GM12878 (cell line): ENCODE measurements around the gene PRKCB. TPM values are rescaled to one million over a fixed set of nuclear protein-coding genes. Genes with fewer than 3 reads are reported as not detected.

Source experiments
- ATAC-seq: fragments of 200-7000 bp; cut with Tn5 transposase; 3 replicates; pipeline ENCODE4 v1.9.1; 2020; ENCODE audit warnings: mild to moderate bottlenecking, moderate library complexity
- BruUV-seq: library from RNA; stranded (reverse); fragments of 400-500 nt; replicated peaks from 2 replicates; lab custom pipeline; 2021; lab: Mats Ljungman, UMichigan
- CTCF ChIA-PET: fragments of 300-600 bp; sonication (Branson Sonifier 250); formaldehyde crosslinking; extraction: SDS; loops from one replicate; lab custom pipeline; 2021; ENCODE audit warnings: inconsistent platforms; lab: Yijun Ruan, JAX
- POLR2A ChIA-PET: fragments of 350-600 bp; formaldehyde crosslinking; extraction: SDS; loops from one replicate; lab custom pipeline; 2021; ENCODE audit warnings: inconsistent platforms; lab: Charles Lee
- RAD21 ChIA-PET: fragments of 300-600 bp; sonication (Branson Sonifier 250); formaldehyde crosslinking; loops from one replicate; lab custom pipeline; 2023; ENCODE audit warnings: antibody characterized with exemption; ENCODE audit not compliant: unreplicated experiment; lab: Charles Lee
- SMC1A ChIA-PET: fragments of 300-600 bp; sonication (Branson Sonifier 250); formaldehyde crosslinking; loops from one replicate; lab custom pipeline; 2023; ENCODE audit not compliant: unreplicated experiment, uncharacterized antibody; lab: Charles Lee
- DNase-seq: peaks from one replicate; pipeline ENCODE4 v3.0.0-alpha.2; 2011; ENCODE audit warnings: low read depth, low spot score
- FAIRE-seq: peaks from 3 replicates; lab custom pipeline; 2011; peaks lifted over from hg19 to GRCh38; lab: Jason Lieb, UNC
- H2AFZ ChIP-seq: 2 replicates; pipeline ENCODE4 v1.6.0; 2011; ENCODE audit warnings: low read depth, low read length, control low read depth; ENCODE audit not compliant: control insufficient read depth
- H3K27ac ChIP-seq: 2 replicates; pipeline ENCODE4 v1.5.1; 2011; ENCODE audit warnings: control low read depth; ENCODE audit not compliant: control insufficient read depth, insufficient read depth
- H3K27me3 ChIP-seq, 2 experiments: replicated peaks in 1 of 2; 2 replicates each; pipeline versions ENCODE4 v1.6.0 to v1.6.1; 2011; ENCODE audit warnings: low read length in 1 of 2; ENCODE audit not compliant: control insufficient read depth in 2 of 2, insufficient read depth in 2 of 2
- H3K36me3 ChIP-seq, 2 experiments: 2 replicates each; pipeline ENCODE4 v1.5.1; 2011; ENCODE audit warnings: low read length in 1 of 2; ENCODE audit not compliant: control insufficient read depth in 2 of 2, insufficient read depth in 2 of 2
- H3K4me1 ChIP-seq: 2 replicates; pipeline ENCODE4 v1.6.1; 2011; ENCODE audit warnings: mild to moderate bottlenecking, low read length, moderate library complexity, mixed read lengths; ENCODE audit not compliant: control insufficient read depth, insufficient read depth
- H3K4me2 ChIP-seq: 2 replicates; pipeline ENCODE4 v1.6.0; 2011; ENCODE audit warnings: control low read depth; ENCODE audit not compliant: control insufficient read depth, insufficient read depth
- H3K4me3 ChIP-seq: fragments of 200-600 bp; sonication (generic); 2 replicates; pipeline ENCODE4 v1.5.1; 2016
- H3K79me2 ChIP-seq: 2 replicates; pipeline ENCODE4 v1.6.0; 2011; ENCODE audit warnings: low read length; ENCODE audit not compliant: control insufficient read depth, insufficient read depth
- H3K9ac ChIP-seq: 2 replicates; pipeline ENCODE4 v1.8.0; 2011; ENCODE audit warnings: low read length, control low read depth, mixed read lengths; ENCODE audit not compliant: control insufficient read depth, insufficient read depth
- H3K9me3 ChIP-seq: replicated peaks from 3 replicates; pipeline ENCODE4 v1.5.1; 2011; ENCODE audit warnings: mild to moderate bottlenecking, low read length; ENCODE audit not compliant: control insufficient read depth, insufficient read depth
- H4K20me1 ChIP-seq: 2 replicates; pipeline ENCODE4 v1.6.0; 2011; ENCODE audit not compliant: control insufficient read depth, insufficient read depth
- ELK1 ChIP-seq: IDR thresholded peaks from 2 replicates; pipeline ENCODE4 v1.6.1; 2012; ENCODE audit warnings: low read depth, low read length, improper control_type of control experiment
- SIN3A ChIP-seq: IDR thresholded peaks from 2 replicates; pipeline ENCODE4 v1.6.1; 2012; ENCODE audit warnings: low read depth, low read length, improper control_type of control experiment
- SMAD5 ChIP-seq: IDR thresholded peaks from 2 replicates; pipeline ENCODE4 v1.6.1; 2016; ENCODE audit warnings: antibody characterized with exemption, low read depth
- WGBS: methylation state at CpG from one replicate; pipeline ENCODE4 v1.1.6; 2016; ENCODE audit warnings: low lambda C conversion rate; ENCODE audit not compliant: insufficient replicate concordance, insufficient coverage; ENCODE audit errors: missing lambda C conversion rate; 5-methylcytosine and 5-hydroxymethylcytosine counted together
- in situ Hi-C: fragments of 300-500 bp; cut with MboI; formaldehyde crosslinking; loops from 9 replicates; pipeline ENCODE4 v1.14.3; 2018; ENCODE audit warnings: mixed read lengths
- intact Hi-C: fragments of 100-400 bp; cut with micrococcal nuclease; formaldehyde crosslinking; loops from one replicate; pipeline ENCODE4 v1.14.2; 2022; ENCODE audit not compliant: unreplicated experiment
- polyA plus RNA-seq, 11 experiments: library from polyadenylated mRNA; depleted of rRNA in 4 of 11; unstranded in 6 of 11; stranded (reverse) in 5 of 11; fragments of >200 nt; fragmentation: Nextera tagmentation in 4 of 11; fragmentation: Illumina TruSeq in 1 of 11; extraction: Ambion mirVana in 4 of 11; extraction: Trizol in 1 of 11; gene quantifications; 1 replicate in 1 of 11; 2 replicates in 10 of 11; pipeline versions ENCODE4 v1.2.1 to v1.2.3, GENCODE V29; 2011 to 2016; ENCODE audit warnings: inconsistent platforms in 2 of 11, missing spikeins in 2 of 11, low read depth in 1 of 11
- total RNA-seq, 4 experiments: library from RNA; depleted of rRNA in 3 of 4; stranded (reverse); fragments of >200 nt in 3 of 4; fragmentation: Illumina TruSeq in 1 of 4; extraction: Trizol in 1 of 4; gene quantifications; 2 replicates each; pipeline versions ENCODE4 v1.2.1 to v1.2.3, GENCODE V29; 2013 to 2021
- TF ChIP-seq, protein P1 (sequence below): IDR thresholded peaks from 2 replicates; pipeline ENCODE4 v1.6.1; 2012; ENCODE audit warnings: mild to moderate bottlenecking, low read depth, low read length
- TF ChIP-seq, protein P2 (sequence below): fragments of 450-650 bp; conservative IDR thresholded peaks from 2 replicates; pipeline ENCODE4 v1.6.1; 2017; ENCODE audit warnings: mild to moderate bottlenecking, moderate library complexity
- TF ChIP-seq, protein P3 (sequence below): fragments of 450-650 bp; IDR thresholded peaks from 2 replicates; pipeline ENCODE4 v1.6.1; 2016; ENCODE audit warnings: mild to moderate bottlenecking, moderate library complexity, borderline replicate concordance

Gene PRKCB
- total and polyA plus RNA-seq, 10 of the 15 experiments (the other 5 are each of a cell fraction or from before 2014, with no cell fraction given): 21.4 to 158 (median 97.3) TPM

DNA sequence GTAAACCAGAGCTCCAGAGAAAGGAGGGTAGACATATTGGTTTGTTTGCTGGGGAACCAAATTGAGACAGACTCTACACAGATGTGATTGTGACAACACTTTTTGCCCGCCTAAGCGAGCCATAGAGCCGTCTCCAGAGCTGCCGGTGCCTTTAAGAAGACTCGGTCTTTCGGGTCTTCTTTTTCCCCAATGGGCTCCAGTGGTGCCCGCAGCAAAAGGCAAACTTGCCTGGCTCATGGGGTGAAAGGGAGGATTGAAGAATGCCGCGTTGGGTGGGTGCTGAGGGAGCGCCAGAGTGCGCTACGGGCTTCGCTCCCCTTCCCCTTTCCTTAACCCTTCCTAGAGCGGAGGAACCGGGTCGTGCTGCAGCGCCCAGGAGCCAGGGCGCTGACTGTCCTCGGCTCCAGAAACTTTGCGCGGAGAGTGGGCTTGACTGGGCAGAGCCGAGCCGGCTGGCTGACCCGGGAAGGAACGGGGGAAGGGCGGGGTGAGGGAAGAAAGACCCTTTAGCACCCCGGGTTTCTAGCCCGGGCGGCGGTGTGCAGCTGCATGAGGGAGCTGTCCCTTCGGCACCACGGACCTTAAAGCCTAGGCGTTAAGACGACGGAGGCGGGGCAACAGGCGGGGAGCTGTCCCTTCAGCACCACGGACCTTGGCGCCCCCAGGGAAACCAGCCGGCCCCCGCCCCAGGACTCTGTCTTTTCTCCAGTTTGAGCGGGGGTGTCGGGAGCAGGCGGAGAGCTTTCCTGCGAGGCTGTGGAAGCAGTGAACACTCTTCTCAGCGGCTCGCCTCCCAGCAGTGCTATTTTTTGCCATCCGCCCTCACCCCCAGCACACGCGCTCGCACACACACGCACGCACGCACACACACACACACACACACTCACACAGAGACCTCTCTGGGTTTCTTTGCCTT is 419.9 kb downstream of the PRKCB start, which contains the start of gene CACNG3:
Gene CACNG3 (plus strand): TSS at position 880 of the 916 bp plus-strand sequence. CDS start 420 bp downstream, outside the sequence.
- Histone ChIP-seq H3K79me2 (no peaks in the 10 kb centered on the region), H3K4me3 (no peak within 1 kb of the TSS), H4K20me1 (no peaks in the 10 kb centered on the region), H3K27me3 (peaks cover 0 to 5% of the 10 kb centered on the region in 2 experiments; a peak in 3 of 4 replicates), H3K4me2 (no peak within 1 kb of the TSS)
- ChIA-PET CTCF (interaction anchor here (0.7 to 2.0 kb wide), 9 partner anchors 8 to 525 kb away, joined by 3 to 5 read pairs (median 4); no protein-coding TSS in a partner anchor), SMC1A (no interaction called here)
- TF ChIP-seq ELK1 (no peak), SIN3A (peak; percentile 65; the same call in 1 of the 2 replicates), SMAD5 (no peak)
- TF ChIP-seq, protein P1, sequence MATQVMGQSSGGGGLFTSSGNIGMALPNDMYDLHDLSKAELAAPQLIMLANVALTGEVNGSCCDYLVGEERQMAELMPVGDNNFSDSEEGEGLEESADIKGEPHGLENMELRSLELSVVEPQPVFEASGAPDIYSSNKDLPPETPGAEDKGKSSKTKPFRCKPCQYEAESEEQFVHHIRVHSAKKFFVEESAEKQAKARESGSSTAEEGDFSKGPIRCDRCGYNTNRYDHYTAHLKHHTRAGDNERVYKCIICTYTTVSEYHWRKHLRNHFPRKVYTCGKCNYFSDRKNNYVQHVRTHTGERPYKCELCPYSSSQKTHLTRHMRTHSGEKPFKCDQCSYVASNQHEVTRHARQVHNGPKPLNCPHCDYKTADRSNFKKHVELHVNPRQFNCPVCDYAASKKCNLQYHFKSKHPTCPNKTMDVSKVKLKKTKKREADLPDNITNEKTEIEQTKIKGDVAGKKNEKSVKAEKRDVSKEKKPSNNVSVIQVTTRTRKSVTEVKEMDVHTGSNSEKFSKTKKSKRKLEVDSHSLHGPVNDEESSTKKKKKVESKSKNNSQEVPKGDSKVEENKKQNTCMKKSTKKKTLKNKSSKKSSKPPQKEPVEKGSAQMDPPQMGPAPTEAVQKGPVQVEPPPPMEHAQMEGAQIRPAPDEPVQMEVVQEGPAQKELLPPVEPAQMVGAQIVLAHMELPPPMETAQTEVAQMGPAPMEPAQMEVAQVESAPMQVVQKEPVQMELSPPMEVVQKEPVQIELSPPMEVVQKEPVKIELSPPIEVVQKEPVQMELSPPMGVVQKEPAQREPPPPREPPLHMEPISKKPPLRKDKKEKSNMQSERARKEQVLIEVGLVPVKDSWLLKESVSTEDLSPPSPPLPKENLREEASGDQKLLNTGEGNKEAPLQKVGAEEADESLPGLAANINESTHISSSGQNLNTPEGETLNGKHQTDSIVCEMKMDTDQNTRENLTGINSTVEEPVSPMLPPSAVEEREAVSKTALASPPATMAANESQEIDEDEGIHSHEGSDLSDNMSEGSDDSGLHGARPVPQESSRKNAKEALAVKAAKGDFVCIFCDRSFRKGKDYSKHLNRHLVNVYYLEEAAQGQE: peak; percentile 94
- TF ChIP-seq, protein P2, sequence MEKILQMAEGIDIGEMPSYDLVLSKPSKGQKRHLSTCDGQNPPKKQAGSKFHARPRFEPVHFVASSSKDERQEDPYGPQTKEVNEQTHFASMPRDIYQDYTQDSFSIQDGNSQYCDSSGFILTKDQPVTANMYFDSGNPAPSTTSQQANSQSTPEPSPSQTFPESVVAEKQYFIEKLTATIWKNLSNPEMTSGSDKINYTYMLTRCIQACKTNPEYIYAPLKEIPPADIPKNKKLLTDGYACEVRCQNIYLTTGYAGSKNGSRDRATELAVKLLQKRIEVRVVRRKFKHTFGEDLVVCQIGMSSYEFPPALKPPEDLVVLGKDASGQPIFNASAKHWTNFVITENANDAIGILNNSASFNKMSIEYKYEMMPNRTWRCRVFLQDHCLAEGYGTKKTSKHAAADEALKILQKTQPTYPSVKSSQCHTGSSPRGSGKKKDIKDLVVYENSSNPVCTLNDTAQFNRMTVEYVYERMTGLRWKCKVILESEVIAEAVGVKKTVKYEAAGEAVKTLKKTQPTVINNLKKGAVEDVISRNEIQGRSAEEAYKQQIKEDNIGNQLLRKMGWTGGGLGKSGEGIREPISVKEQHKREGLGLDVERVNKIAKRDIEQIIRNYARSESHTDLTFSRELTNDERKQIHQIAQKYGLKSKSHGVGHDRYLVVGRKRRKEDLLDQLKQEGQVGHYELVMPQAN: no peak
- TF ChIP-seq, protein P3, sequence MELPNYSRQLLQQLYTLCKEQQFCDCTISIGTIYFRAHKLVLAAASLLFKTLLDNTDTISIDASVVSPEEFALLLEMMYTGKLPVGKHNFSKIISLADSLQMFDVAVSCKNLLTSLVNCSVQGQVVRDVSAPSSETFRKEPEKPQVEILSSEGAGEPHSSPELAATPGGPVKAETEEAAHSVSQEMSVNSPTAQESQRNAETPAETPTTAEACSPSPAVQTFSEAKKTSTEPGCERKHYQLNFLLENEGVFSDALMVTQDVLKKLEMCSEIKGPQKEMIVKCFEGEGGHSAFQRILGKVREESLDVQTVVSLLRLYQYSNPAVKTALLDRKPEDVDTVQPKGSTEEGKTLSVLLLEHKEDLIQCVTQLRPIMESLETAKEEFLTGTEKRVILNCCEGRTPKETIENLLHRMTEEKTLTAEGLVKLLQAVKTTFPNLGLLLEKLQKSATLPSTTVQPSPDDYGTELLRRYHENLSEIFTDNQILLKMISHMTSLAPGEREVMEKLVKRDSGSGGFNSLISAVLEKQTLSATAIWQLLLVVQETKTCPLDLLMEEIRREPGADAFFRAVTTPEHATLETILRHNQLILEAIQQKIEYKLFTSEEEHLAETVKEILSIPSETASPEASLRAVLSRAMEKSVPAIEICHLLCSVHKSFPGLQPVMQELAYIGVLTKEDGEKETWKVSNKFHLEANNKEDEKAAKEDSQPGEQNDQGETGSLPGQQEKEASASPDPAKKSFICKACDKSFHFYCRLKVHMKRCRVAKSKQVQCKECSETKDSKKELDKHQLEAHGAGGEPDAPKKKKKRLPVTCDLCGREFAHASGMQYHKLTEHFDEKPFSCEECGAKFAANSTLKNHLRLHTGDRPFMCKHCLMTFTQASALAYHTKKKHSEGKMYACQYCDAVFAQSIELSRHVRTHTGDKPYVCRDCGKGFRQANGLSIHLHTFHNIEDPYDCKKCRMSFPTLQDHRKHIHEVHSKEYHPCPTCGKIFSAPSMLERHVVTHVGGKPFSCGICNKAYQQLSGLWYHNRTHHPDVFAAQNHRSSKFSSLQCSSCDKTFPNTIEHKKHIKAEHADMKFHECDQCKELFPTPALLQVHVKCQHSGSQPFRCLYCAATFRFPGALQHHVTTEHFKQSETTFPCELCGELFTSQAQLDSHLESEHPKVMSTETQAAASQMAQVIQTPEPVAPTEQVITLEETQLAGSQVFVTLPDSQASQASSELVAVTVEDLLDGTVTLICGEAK: peak; percentile 50; the same call in 1 of the 2 replicates
- TF ChIP-seq, all 136 proteins: peak for 3
- Histone ChIP-seq H2AFZ (no peak within 1 kb of the TSS), H3K9ac (no peak within 1 kb of the TSS), H3K4me1 (no peaks in the 10 kb centered on the region), H3K27ac (no peak within 1 kb of the TSS), H3K9me3 (no peaks in the 10 kb centered on the region), H3K36me3 (no peaks in the 10 kb centered on the region)
- POLR2A ChIA-PET: no interaction called here
- RAD21 ChIA-PET: interaction anchor here (1.1 to 2.2 kb wide), 3 partner anchors 244 to 454 kb away, joined by 3 to 6 read pairs (median 4); no protein-coding TSS in a partner anchor
- 51% methylated on average over 43 of the region's 54 CpGs for WGBS
- no peak for FAIRE-seq
- intact Hi-C loops (loop anchor here (10.0 kb wide), 1 partner anchor 61 kb away; no protein-coding TSS in a partner anchor), in situ Hi-C loops (loop anchor here (10.0 kb wide), 2 partner anchors 461 to 521 kb away; no protein-coding TSS in a partner anchor)
- peak; percentile 67 for ATAC-seq
- DNase-seq: no peak
- no TSS peak for BruUV-seq
